Ureter (tissue), 1 donor: ENCODE results near the gene CDC25A. TPM values are rescaled to one million over a fixed set of nuclear protein-coding genes. Genes with fewer than 3 reads are reported as not detected.

Source experiments
- DNase-seq: peaks from one replicate; pipeline ENCODE4 v3.0.0-alpha.2; 2020; ENCODE audit warnings: low spot score
- total RNA-seq: library from RNA; stranded (reverse); gene quantifications from one replicate; pipeline ENCODE4 v1.2.4, GENCODE V29; 2023
- donor health status: DM: yes; HTN: yes; CAD: no.

CDC25A gene
- total RNA-seq, 1 donor from 2014 or later = 2.1 TPM

- peak; percentile 63 for DNase-seq
These were observed 6.3 kb upstream of the CDC25A start for GRCh38 chr3:48194446-48195071.

GRCh38 chr3:48190911-48191310 lies 2.7 kb upstream of the CDC25A start:
- DNase-seq = no peak

GRCh38 chr3:48189321-48189720 lies 1.1 kb upstream of the CDC25A start:
- DNase-seq = no peak

GRCh38 chr3:48187579-48188265 lies 495 bp downstream of the CDC25A start:
- peak; percentile 65 for DNase-seq

GRCh38 chr3:48187301-48187578 lies 977 bp downstream of the CDC25A start:
- DNase-seq = no peak

GRCh38 chr3:48186631-48187300 lies 1.5 kb downstream of the CDC25A start:
- no peak for DNase-seq

- no peak for DNase-seq
These were observed 3.1 kb downstream of the CDC25A start for GRCh38 chr3:48185129-48185528.

GRCh38 chr3:48184299-48184698 lies 3.9 kb downstream of the CDC25A start:
- DNase-seq = no peak

GRCh38 chr3:48180531-48181253 lies 7.5 kb downstream of the CDC25A start:
- no peak for DNase-seq

- no peak for DNase-seq
These were observed 8.2 kb downstream of the CDC25A start for GRCh38 chr3:48180021-48180420.

- no peak for DNase-seq
These were observed 10.1 kb downstream of the CDC25A start for GRCh38 chr3:48178072-48178471.

GRCh38 chr3:48157950-48158376 lies 30.3 kb downstream of the CDC25A start:
- peak; percentile 62 for DNase-seq

- DNase-seq = no peak
These were observed 30.9 kb downstream of the CDC25A start for GRCh38 chr3:48157202-48157840.

GRCh38 chr3:48156163-48156562 lies 32.1 kb downstream of the CDC25A start:
- DNase-seq = no peak

- no peak for DNase-seq
These were observed 33.1 kb downstream of the CDC25A start for GRCh38 chr3:48155122-48155521.

- no peak for DNase-seq
These were observed 36.3 kb downstream of the CDC25A start for GRCh38 chr3:48151807-48152427.

GRCh38 chr3:48151058-48151806 lies 37.0 kb downstream of the CDC25A start:
- peak; percentile 80 for DNase-seq

GRCh38 chr3:48143992-48144391 lies 44.2 kb downstream of the CDC25A start:
- DNase-seq = no peak

GRCh38 chr3:48143567-48143966 lies 44.6 kb downstream of the CDC25A start:
- DNase-seq = no peak

- peak; percentile 52 for DNase-seq
These were observed 45.8 kb downstream of the CDC25A start for GRCh38 chr3:48142316-48142870.
